ENCODE measurements around the gene CD164L2. TPM values are rescaled to one million over a fixed set of nuclear protein-coding genes. Genes with fewer than 3 reads are reported as not detected.
A peak's percentile ranks its signal among the peaks of the same experiment; 100 is the strongest.

Gene CD164L2
- polyA plus RNA-seq, 3 donors = not detected

DNA sequence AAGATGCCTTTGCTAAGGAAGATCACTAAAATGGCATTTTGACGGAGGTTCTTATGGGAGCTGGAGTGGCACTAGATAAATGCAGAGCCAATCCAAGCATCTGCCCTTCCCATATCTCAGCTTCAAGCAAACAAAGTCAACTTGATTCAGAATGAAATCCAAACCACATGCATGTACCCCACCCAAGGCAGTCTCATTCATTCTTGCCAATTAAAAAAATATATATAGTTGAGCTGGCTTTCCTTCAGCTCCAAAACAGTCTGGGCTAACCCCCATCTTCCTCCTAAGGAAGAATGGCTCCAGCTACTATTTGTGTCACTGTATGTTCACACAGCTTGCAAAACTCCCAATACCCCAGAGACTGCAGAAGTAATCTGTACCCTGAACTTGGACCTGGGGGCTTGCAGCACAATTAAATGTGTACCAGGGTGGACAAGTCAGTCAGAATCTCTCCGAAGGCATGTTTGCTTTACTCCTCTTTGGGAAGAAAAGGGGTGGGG is 44.7 kb upstream of the CD164L2 start:
- intact Hi-C loops (cut with micrococcal nuclease) = loop anchor here in 1 of 2 donors (10.0 kb wide), 1 partner anchor 47 kb away; no protein-coding TSS in a partner anchor

DNA sequence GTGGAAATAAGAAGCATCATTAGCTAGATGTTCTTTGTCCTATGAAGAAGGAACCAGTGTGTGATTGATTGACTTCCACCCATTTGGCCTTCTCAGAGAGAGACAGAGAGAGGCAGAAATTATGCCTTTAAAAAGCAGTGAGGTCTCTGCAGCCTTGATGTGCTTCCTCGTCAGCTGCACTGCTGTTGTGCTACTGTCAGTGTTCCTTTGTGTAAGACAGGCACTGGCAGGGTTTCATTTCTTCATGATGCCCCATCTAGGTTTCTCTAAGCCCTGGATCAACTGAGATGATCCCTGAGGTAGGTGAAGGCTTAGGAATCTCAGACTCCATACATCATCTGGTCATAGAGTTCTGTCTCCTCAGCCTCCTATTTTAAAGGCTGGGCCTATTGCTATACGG is 44.2 kb upstream of the CD164L2 start:
- TF ChIP-seq, protein P1, sequence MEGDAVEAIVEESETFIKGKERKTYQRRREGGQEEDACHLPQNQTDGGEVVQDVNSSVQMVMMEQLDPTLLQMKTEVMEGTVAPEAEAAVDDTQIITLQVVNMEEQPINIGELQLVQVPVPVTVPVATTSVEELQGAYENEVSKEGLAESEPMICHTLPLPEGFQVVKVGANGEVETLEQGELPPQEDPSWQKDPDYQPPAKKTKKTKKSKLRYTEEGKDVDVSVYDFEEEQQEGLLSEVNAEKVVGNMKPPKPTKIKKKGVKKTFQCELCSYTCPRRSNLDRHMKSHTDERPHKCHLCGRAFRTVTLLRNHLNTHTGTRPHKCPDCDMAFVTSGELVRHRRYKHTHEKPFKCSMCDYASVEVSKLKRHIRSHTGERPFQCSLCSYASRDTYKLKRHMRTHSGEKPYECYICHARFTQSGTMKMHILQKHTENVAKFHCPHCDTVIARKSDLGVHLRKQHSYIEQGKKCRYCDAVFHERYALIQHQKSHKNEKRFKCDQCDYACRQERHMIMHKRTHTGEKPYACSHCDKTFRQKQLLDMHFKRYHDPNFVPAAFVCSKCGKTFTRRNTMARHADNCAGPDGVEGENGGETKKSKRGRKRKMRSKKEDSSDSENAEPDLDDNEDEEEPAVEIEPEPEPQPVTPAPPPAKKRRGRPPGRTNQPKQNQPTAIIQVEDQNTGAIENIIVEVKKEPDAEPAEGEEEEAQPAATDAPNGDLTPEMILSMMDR (IDR thresholded peaks at IDR 0.05) = no peak
- Histone ChIP-seq H3K4me1 (ENCODE audit: control insufficient read depth in 1 of 2, insufficient read depth in 2 of 2, low read length in 2 of 2) (peaks cover 69 to 70% of the 10 kb centered on the region in 2 donors), H3K9me3 (replicated peaks in 1 of 2; ENCODE audit: control insufficient read depth in 1 of 2, insufficient read depth in 1 of 2, low read length in 2 of 2) (no peaks in the 10 kb centered on the region), H3K36me3 (replicated peaks in 1 of 2; ENCODE audit: control insufficient read depth in 1 of 2, insufficient read depth in 2 of 2, low read length in 2 of 2) (peaks cover 17 to 37% of the 10 kb centered on the region in 2 donors), H3K4me3 (replicated peaks in 1 of 3; ENCODE audit: low read depth in 2 of 3, low read length in 3 of 3) (peak overlapping the region in 1 of 3 experiments; percentile 66), H3K4me2 (replicated peaks; ENCODE audit: extremely low read depth, low read length, poor library complexity, severe bottlenecking) (peak overlapping the region; percentile 84), H3K27ac (ENCODE audit: low read depth in 1 of 2, low read length in 2 of 2) (peak overlapping the region; percentile 35 to 85), H4K20me1 (ENCODE audit: insufficient read depth, low read length) (peaks cover 56% of the 10 kb centered on the region), H3K79me2 (ENCODE audit: insufficient read depth, low read length) (peaks cover 100% of the 10 kb centered on the region), H3K9ac (ENCODE audit: insufficient read depth, low read length, poor library complexity, severe bottlenecking) (peak overlapping the region; percentile 19), H3K27me3 (ENCODE audit: control insufficient read depth in 2 of 2, insufficient read depth in 2 of 2, low read length in 2 of 2) (no peaks in the 10 kb centered on the region), H2AFZ (ENCODE audit: insufficient read depth, low read depth, low read length, poor library complexity, severe bottlenecking) (no peak overlapping the region)
- intact Hi-C loops (cut with micrococcal nuclease) = loop anchor here in 1 of 2 donors (10.0 kb wide), 1 partner anchor 47 kb away; no protein-coding TSS in a partner anchor
- Mint-ChIP-seq H3K36me3 (peaks cover 37 to 47% of the 10 kb centered on the region in 2 donors), H3K9me3 (no peaks in the 10 kb centered on the region), H3K27me3 (ENCODE audit: low read depth in 3 of 3) (peaks cover 0 to 1% (median 0%) of the 10 kb centered on the region in 3 donors), H3K4me1 (peaks cover 77% of the 10 kb centered on the region), H3K4me3 (peak overlapping the region in 1 of 2 donors; percentile 89), H3K27ac (peak overlapping the region; percentile 52 to 96 (median 93))
- peak in 2 of 3 donors; percentile 24 to 40 for DNase-seq
- WGBS (ENCODE audit: insufficient coverage) = no CpG with 5 or more reads among the region's 2 CpGs

More for the DNA sequence above, 44.7 kb upstream of the CD164L2 start:
- peak overlapping the region; percentile 84 for H3K4me2 ChIP-seq (replicated peaks; ENCODE audit: extremely low read depth, low read length, poor library complexity, severe bottlenecking)
- peaks cover 50% of the 10 kb centered on the region for H4K20me1 ChIP-seq (ENCODE audit: insufficient read depth, low read length)
- TF ChIP-seq, protein P1 (IDR thresholded peaks at IDR 0.05) = no peak
- peak overlapping the region; percentile 80 to 89 for H3K4me3 Mint-ChIP-seq
- H3K27ac Mint-ChIP-seq = peak overlapping the region; percentile 91 to 96 (median 93)
- peak overlapping the region; percentile 52 for H3K9ac ChIP-seq (ENCODE audit: insufficient read depth, low read length, poor library complexity, severe bottlenecking)
- H3K36me3 Mint-ChIP-seq = peaks cover 37 to 42% of the 10 kb centered on the region in 2 donors
- no peak overlapping the region for H2AFZ ChIP-seq (ENCODE audit: insufficient read depth, low read depth, low read length, poor library complexity, severe bottlenecking)
- peaks cover 70% of the 10 kb centered on the region in 2 donors for H3K4me1 ChIP-seq (ENCODE audit: control insufficient read depth in 1 of 2, insufficient read depth in 2 of 2, low read length in 2 of 2)
- no peaks in the 10 kb centered on the region for H3K9me3 ChIP-seq (replicated peaks in 1 of 2; ENCODE audit: control insufficient read depth in 1 of 2, insufficient read depth in 1 of 2, low read length in 2 of 2)
- peak overlapping the region; percentile 80 to 85 for H3K27ac ChIP-seq (ENCODE audit: low read depth in 1 of 2, low read length in 2 of 2)
- H3K4me3 ChIP-seq (replicated peaks in 1 of 3; ENCODE audit: low read depth in 2 of 3, low read length in 3 of 3) = peak overlapping the region in 2 of 3 experiments; percentile 1 to 66
- H3K27me3 Mint-ChIP-seq (ENCODE audit: low read depth in 3 of 3) = peaks cover 0 to 1% (median 0%) of the 10 kb centered on the region in 3 donors
- peaks cover 17 to 37% of the 10 kb centered on the region in 2 donors for H3K36me3 ChIP-seq (replicated peaks in 1 of 2; ENCODE audit: control insufficient read depth in 1 of 2, insufficient read depth in 2 of 2, low read length in 2 of 2)
- peaks cover 100% of the 10 kb centered on the region for H3K79me2 ChIP-seq (ENCODE audit: insufficient read depth, low read length)
- H3K4me1 Mint-ChIP-seq = peaks cover 73% of the 10 kb centered on the region
- WGBS (ENCODE audit: insufficient coverage) = 0% methylated on average over 1 of the region's 2 CpGs
- no peaks in the 10 kb centered on the region for H3K9me3 Mint-ChIP-seq
- no peaks in the 10 kb centered on the region for H3K27me3 ChIP-seq (ENCODE audit: control insufficient read depth in 2 of 2, insufficient read depth in 2 of 2, low read length in 2 of 2)
- no peak for DNase-seq

Measured in CD14-positive monocyte (primary cell).